GM18858 (cell line): Measurements from ENCODE around the gene GYPC.
"Not testable (repeated sequence)": the region's sequence is repeated elsewhere in the genome, so short reads cannot be mapped to it uniquely, and the experiment has no call there.

Source experiments
- ATAC-seq: cut with Tn5 transposase; IDR thresholded peaks from one replicate; pipeline ENCODE4 v1.9.1; 2021; ENCODE audit not compliant: unreplicated experiment

Gene GYPC

GRCh38 chr2:126698376-126698775, 42.4 kb downstream of the GYPC start:
- no peak for ATAC-seq

- ATAC-seq: no peak
These were observed 43.1 kb downstream of the GYPC start for GRCh38 chr2:126699018-126699417.

GRCh38 chr2:126699716-126700581, 44.0 kb downstream of the GYPC start:
- ATAC-seq: no peak

GRCh38 chr2:126700677-126701076, 44.7 kb downstream of the GYPC start:
- ATAC-seq: no peak

GRCh38 chr2:126703311-126703710, 47.4 kb downstream of the GYPC start:
- ATAC-seq: no peak

- no peak for ATAC-seq
These were observed 48.6 kb downstream of the GYPC start for GRCh38 chr2:126704434-126705160.

- no peak for ATAC-seq
These were observed 51.2 kb downstream of the GYPC start for GRCh38 chr2:126707191-126707590.

- no peak for ATAC-seq
These were observed 52.0 kb downstream of the GYPC start for GRCh38 chr2:126707941-126708340.

GRCh38 chr2:126714191-126714965, 58.4 kb downstream of the GYPC start:
- ATAC-seq: no peak

GRCh38 chr2:126715111-126715510, 59.2 kb downstream of the GYPC start:
- ATAC-seq: no peak

GRCh38 chr2:126715576-126716406, 59.8 kb downstream of the GYPC start:
- ATAC-seq: no peak

- not testable (repeated sequence) for ATAC-seq
These were observed 61.3 kb downstream of the GYPC start for GRCh38 chr2:126717277-126717676.

- ATAC-seq: no peak
These were observed 62.0 kb downstream of the GYPC start for GRCh38 chr2:126717928-126718327.

GRCh38 chr2:126719191-126719832, 63.4 kb downstream of the GYPC start:
- ATAC-seq: no peak

GRCh38 chr2:126719833-126720351, 63.9 kb downstream of the GYPC start:
- no peak for ATAC-seq

GRCh38 chr2:126720638-126721037, 64.7 kb downstream of the GYPC start:
- ATAC-seq: no peak

- no peak for ATAC-seq
These were observed 66.1 kb downstream of the GYPC start for GRCh38 chr2:126722081-126722480.

- ATAC-seq: no peak
These were observed 66.6 kb downstream of the GYPC start for GRCh38 chr2:126722546-126722945.

- ATAC-seq: no peak
These were observed 67.4 kb downstream of the GYPC start for GRCh38 chr2:126723281-126723815.

GRCh38 chr2:126725580-126725979, 69.6 kb downstream of the GYPC start:
- no peak for ATAC-seq
